Ectodermal cell (in vitro differentiated cells): ENCODE measurements around the gene FEN1.

Experiments
- H3K27ac ChIP-seq: 2 replicates; pipeline ENCODE4 v1.7.0; 2013; ENCODE audit warnings: mild to moderate bottlenecking, low read depth, low read length; ENCODE audit not compliant: insufficient read depth, poor library complexity, severe bottlenecking
- H3K27me3 ChIP-seq: 2 replicates; pipeline ENCODE4 v1.7.0; 2013; ENCODE audit warnings: mild to moderate bottlenecking, low read length; ENCODE audit not compliant: insufficient read depth, control insufficient read depth, poor library complexity, severe bottlenecking
- H3K36me3 ChIP-seq: one replicate; pipeline ENCODE4 v1.7.0; 2013; ENCODE audit warnings: low read length; ENCODE audit not compliant: control insufficient read depth, insufficient read depth
- H3K4me1 ChIP-seq: one replicate; pipeline ENCODE4 v1.7.0; 2013; ENCODE audit warnings: low read length; ENCODE audit not compliant: control insufficient read depth, insufficient read depth
- H3K4me3 ChIP-seq: 2 replicates; pipeline ENCODE4 v1.7.0; 2013; ENCODE audit warnings: low read depth, low read length, control low read depth; ENCODE audit not compliant: insufficient read depth
- H3K9me3 ChIP-seq: 2 replicates; pipeline ENCODE4 v1.7.0; 2013; ENCODE audit warnings: mild to moderate bottlenecking, low read length, moderate library complexity; ENCODE audit not compliant: control insufficient read depth
- WGBS, 2 experiments: methylation state at CpG; one replicate each; pipeline ENCODE4 v1.1.7; 2013; ENCODE audit warnings: missing lambda C conversion rate in 2 of 2; 5-methylcytosine and 5-hydroxymethylcytosine counted together

The FEN1 gene

GRCh38 chr11:61844909-61845565, 52.3 kb downstream of the FEN1 start:
- Histone ChIP-seq H3K27ac (no peak overlapping the region), H3K27me3 (no peaks in the 10 kb centered on the region), H3K4me1 (no peaks in the 10 kb centered on the region), H3K9me3 (no peaks in the 10 kb centered on the region), H3K4me3 (no peak overlapping the region), H3K36me3 (peaks cover 64% of the 10 kb centered on the region)
- 90 to 91% methylated on average over 16 of the region's 16 CpGs for WGBS, 2 experiments

GRCh38 chr11:61846362-61847020, 53.8 kb downstream of the FEN1 start:
- H3K4me3 ChIP-seq = no peak overlapping the region
- H3K4me1 ChIP-seq = no peaks in the 10 kb centered on the region
- no peaks in the 10 kb centered on the region for H3K27me3 ChIP-seq
- peaks cover 62% of the 10 kb centered on the region for H3K36me3 ChIP-seq
- H3K9me3 ChIP-seq = no peaks in the 10 kb centered on the region
- H3K27ac ChIP-seq = no peak overlapping the region
- 93 to 96% methylated on average over 10 of the region's 10 CpGs for WGBS, 2 experiments
